Measurements from ENCODE around the gene SPATA18. TPM values are rescaled to one million over a fixed set of nuclear protein-coding genes. Genes with fewer than 3 reads are reported as not detected.

Gene SPATA18
- total and polyA plus RNA-seq, 2 experiments from 2014 or later = 2.7 to 7.8 TPM

DNA sequence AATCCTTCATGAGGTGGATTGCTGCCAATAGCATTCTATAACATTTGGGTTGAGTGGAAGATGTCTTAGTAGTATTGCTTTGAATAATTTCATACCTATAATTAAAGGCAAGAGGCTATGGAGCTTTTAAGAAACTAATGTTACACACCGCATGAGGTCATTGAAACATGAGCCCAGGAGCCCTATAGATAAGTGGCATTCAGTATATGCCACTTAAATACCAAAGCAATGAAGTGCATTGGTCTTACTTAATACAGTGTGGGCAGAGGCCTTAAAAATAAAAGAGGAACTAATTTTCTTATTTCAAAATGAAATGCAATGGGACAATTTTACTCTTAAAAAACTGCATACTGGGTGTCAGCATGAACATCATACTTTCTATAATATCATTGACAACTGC lies 47.5 kb downstream of the SPATA18 start:
- WGBS (ENCODE audit: low lambda C conversion rate, missing lambda C conversion rate) = 93% methylated on average over 1 of the region's 1 CpG

DNA sequence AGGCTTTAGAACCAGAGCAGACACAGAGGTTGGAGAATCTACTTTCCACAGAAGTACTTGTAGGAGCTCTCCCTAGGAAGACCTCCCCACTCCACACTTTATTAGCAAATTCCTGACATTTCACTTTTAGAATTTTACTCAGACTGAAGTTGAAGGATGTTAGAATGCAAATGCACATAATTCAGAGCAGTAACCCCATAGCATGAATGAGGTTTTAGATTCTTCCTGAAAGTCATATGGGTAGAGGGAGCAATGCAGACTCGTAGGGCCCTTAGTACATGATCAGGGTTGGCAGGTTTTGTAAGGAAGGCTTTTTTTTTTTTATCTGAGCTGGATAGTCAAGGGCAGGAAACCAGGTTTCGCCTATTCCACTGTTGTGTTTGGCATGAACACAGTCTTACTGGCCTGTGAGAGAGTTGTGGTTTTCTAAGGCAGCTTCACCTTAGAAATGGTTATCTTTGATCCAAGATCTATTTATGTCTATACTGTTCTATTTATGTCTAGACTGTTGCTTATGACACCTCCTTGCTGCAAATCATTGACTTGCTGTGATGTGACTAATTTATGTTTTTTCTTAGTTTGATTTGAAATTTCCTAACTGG lies 48.9 kb downstream of the SPATA18 start:
- no peaks in the 10 kb centered on the region for H4K20me1 ChIP-seq (ENCODE audit: insufficient read depth, poor library complexity, severe bottlenecking)
- H3K4me3 ChIP-seq = no peak overlapping the region
- DNase-seq (ENCODE audit: low spot score) = no peak
- H3K4me1 ChIP-seq (ENCODE audit: insufficient read depth) = no peaks in the 10 kb centered on the region
- H3K79me2 ChIP-seq = no peaks in the 10 kb centered on the region
- H3K27me3 ChIP-seq = no peaks in the 10 kb centered on the region
- no peaks in the 10 kb centered on the region for H3K9me2 ChIP-seq (replicated peaks; ENCODE audit: insufficient read depth)
- H2AFZ ChIP-seq = no peak overlapping the region
- no peak overlapping the region for H3K27ac ChIP-seq
- no peaks in the 10 kb centered on the region for H3K9me3 ChIP-seq (ENCODE audit: low read depth)
- H3K36me3 ChIP-seq (replicated peaks; ENCODE audit: insufficient read depth, low read depth) = no peaks in the 10 kb centered on the region
- no peak overlapping the region for H3K4me2 ChIP-seq
- 85% methylated on average over 2 of the region's 2 CpGs for WGBS (ENCODE audit: low lambda C conversion rate, missing lambda C conversion rate)
- TF ChIP-seq EZH2phosphoT487 (IDR thresholded peaks at IDR 0.05; ENCODE audit: low read depth, severe bottlenecking, unreplicated experiment) (no peak), EZH2 (IDR thresholded peaks at IDR 0.05; ENCODE audit: borderline replicate concordance) (no peak)
- TF ChIP-seq, protein P1, sequence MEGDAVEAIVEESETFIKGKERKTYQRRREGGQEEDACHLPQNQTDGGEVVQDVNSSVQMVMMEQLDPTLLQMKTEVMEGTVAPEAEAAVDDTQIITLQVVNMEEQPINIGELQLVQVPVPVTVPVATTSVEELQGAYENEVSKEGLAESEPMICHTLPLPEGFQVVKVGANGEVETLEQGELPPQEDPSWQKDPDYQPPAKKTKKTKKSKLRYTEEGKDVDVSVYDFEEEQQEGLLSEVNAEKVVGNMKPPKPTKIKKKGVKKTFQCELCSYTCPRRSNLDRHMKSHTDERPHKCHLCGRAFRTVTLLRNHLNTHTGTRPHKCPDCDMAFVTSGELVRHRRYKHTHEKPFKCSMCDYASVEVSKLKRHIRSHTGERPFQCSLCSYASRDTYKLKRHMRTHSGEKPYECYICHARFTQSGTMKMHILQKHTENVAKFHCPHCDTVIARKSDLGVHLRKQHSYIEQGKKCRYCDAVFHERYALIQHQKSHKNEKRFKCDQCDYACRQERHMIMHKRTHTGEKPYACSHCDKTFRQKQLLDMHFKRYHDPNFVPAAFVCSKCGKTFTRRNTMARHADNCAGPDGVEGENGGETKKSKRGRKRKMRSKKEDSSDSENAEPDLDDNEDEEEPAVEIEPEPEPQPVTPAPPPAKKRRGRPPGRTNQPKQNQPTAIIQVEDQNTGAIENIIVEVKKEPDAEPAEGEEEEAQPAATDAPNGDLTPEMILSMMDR (IDR thresholded peaks at IDR 0.05; ENCODE audit: poor library complexity) = no peak

More for the DNA sequence above, 47.5 kb downstream of the SPATA18 start:
- H3K27ac ChIP-seq = no peak overlapping the region
- H3K4me3 ChIP-seq = no peak overlapping the region
- TF ChIP-seq EZH2 (IDR thresholded peaks at IDR 0.05; ENCODE audit: borderline replicate concordance) (no peak), EZH2phosphoT487 (IDR thresholded peaks at IDR 0.05; ENCODE audit: low read depth, severe bottlenecking, unreplicated experiment) (no peak)
- TF ChIP-seq, protein P1 (IDR thresholded peaks at IDR 0.05; ENCODE audit: poor library complexity) = no peak
- DNase-seq (ENCODE audit: low spot score) = no peak
- no peaks in the 10 kb centered on the region for H3K27me3 ChIP-seq
- no peaks in the 10 kb centered on the region for H4K20me1 ChIP-seq (ENCODE audit: insufficient read depth, poor library complexity, severe bottlenecking)
- no peaks in the 10 kb centered on the region for H3K36me3 ChIP-seq (replicated peaks; ENCODE audit: insufficient read depth, low read depth)
- no peaks in the 10 kb centered on the region for H3K9me3 ChIP-seq (ENCODE audit: low read depth)
- H2AFZ ChIP-seq = no peak overlapping the region
- H3K9me2 ChIP-seq (replicated peaks; ENCODE audit: insufficient read depth) = no peaks in the 10 kb centered on the region
- no peaks in the 10 kb centered on the region for H3K4me1 ChIP-seq (ENCODE audit: insufficient read depth)
- H3K4me2 ChIP-seq = no peak overlapping the region
- no peaks in the 10 kb centered on the region for H3K79me2 ChIP-seq

DNA sequence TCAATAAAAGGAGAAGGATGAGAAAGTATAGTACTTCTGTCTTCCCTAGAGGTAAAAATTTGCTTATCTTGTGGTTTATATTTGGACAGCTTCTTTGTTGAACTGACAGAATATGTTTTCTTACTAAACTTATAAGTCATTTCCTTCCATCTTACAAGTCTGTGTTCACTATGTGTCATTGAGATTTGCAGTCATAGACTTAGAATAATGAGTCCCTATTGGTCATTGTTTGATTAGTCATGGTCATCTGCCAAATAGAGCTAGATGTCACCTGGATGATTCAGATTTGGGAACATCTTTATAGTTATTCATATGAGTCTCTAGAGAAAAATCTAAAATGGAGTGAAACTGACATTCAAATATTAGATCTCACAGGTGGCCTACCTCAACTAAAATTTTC lies 51.5 kb downstream of the SPATA18 start:
- H3K27me3 ChIP-seq = no peaks in the 10 kb centered on the region
- DNase-seq (ENCODE audit: low spot score) = no peak
- H3K79me2 ChIP-seq = no peaks in the 10 kb centered on the region
- TF ChIP-seq EZH2 (IDR thresholded peaks at IDR 0.05; ENCODE audit: borderline replicate concordance) = no peak
- TF ChIP-seq EZH2phosphoT487 (IDR thresholded peaks at IDR 0.05; ENCODE audit: low read depth, severe bottlenecking, unreplicated experiment) = no peak
- TF ChIP-seq, protein P1 (IDR thresholded peaks at IDR 0.05; ENCODE audit: poor library complexity) = no peak
- no peaks in the 10 kb centered on the region for H3K4me1 ChIP-seq (ENCODE audit: insufficient read depth)
- no peak overlapping the region for H3K4me2 ChIP-seq
- no peaks in the 10 kb centered on the region for H3K9me2 ChIP-seq (replicated peaks; ENCODE audit: insufficient read depth)
- no peak overlapping the region for H3K27ac ChIP-seq
- no peaks in the 10 kb centered on the region for H3K9me3 ChIP-seq (ENCODE audit: low read depth)
- no peak overlapping the region for H2AFZ ChIP-seq
- H3K4me3 ChIP-seq = no peak overlapping the region
- no peaks in the 10 kb centered on the region for H4K20me1 ChIP-seq (ENCODE audit: insufficient read depth, poor library complexity, severe bottlenecking)
- H3K36me3 ChIP-seq (replicated peaks; ENCODE audit: insufficient read depth, low read depth) = no peaks in the 10 kb centered on the region
